ENCODE measurements around the gene FREY1. TPM values are rescaled to one million over a fixed set of nuclear protein-coding genes. Genes with fewer than 3 reads are reported as not detected.

The FREY1 gene
- total and polyA plus RNA-seq, 8 donors, result 0.21 to 0.89 (median 0.43) TPM; not detected in 2

- ATAC-seq (peak; percentile 70), DNase-seq (peak; percentile 41 to 91 (median 82))
- Histone ChIP-seq H3K9me3 (no peaks in the 10 kb centered on the region), H3K27ac (peak overlapping the region; percentile 53 to 72), H3K27me3 (peaks cover 17 to 50% of the 10 kb centered on the region in 2 donors), H3K4me1 (peaks cover 4 to 29% of the 10 kb centered on the region in 2 donors), H3K4me3 (peak overlapping the region; percentile 29 to 43), H3K36me3 (no peaks in the 10 kb centered on the region)
- intact Hi-C loops (cut with DNase I), result no loop called here
- TF ChIP-seq CTCF (IDR thresholded peaks at IDR 0.05), result no peak
Observed at GRCh38 chr11:45921561-45922424, 14.7 kb upstream of the FREY1 start.

DNA sequence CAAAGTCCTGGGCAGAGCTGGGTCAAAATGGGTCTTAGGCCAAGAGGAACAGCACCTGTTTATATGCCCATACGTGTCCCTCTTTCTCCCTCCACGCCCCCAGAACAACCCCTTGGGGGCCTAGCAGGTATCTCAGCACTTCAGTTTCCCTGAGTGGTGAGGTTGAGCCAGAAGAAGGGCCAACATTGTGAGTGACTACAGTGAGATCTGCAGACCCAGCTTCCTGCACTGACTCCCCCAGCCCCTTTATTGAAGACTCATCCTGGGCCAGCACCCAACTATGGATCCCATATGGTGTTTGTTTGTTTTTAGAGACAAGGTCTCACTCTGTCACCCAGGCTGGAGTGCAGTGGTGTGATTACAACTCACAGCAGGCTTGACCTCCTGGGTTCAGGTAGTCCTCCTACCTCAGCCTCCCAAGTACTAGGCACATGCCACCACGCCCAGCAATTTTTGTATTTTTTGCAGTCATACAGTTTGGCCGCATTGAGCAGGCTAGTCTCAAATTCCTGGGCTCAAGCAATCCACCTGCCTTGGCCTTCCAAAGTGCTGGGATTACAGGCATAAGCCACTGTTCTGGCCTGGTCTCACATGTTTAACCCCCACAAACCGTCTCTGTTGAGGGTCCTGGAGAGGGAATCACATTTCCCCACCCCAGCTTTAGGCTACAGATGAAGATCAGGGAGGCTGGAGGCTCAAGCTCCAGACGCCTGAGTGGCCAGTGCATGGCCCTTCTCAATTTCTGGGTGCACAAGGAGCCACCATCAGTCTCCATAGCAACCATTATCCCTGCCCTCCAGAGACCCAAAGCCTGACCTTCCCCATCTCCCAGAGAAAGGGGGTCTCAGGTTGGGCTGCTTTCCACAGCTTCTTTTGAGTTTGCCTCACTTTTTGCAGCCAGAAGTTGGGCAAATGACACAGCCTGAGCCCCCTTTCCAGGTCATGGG is 13.7 kb upstream of the FREY1 start:
- ATAC-seq (no peak), DNase-seq (peak in 2 of 4 donors; percentile 1 to 12)
- Histone ChIP-seq H3K36me3 (peaks cover 0 to 4% of the 10 kb centered on the region in 2 donors), H3K4me1 (peaks cover 9 to 39% of the 10 kb centered on the region in 2 donors), H3K27me3 (peaks cover 17 to 44% of the 10 kb centered on the region in 2 donors), H3K27ac (peak overlapping the region in 1 of 2 donors; percentile 53), H3K9me3 (no peaks in the 10 kb centered on the region), H3K4me3 (no peak overlapping the region)
- TF ChIP-seq CTCF (IDR thresholded peaks at IDR 0.05), result no peak
- intact Hi-C loops (cut with DNase I), result no loop called here

- no peak for ATAC-seq
- no peak for TF ChIP-seq CTCF (IDR thresholded peaks at IDR 0.05)
- no peak overlapping the region for H3K4me3 ChIP-seq
Observed at GRCh38 chr11:45919806-45920530, 12.9 kb upstream of the FREY1 start.

DNA sequence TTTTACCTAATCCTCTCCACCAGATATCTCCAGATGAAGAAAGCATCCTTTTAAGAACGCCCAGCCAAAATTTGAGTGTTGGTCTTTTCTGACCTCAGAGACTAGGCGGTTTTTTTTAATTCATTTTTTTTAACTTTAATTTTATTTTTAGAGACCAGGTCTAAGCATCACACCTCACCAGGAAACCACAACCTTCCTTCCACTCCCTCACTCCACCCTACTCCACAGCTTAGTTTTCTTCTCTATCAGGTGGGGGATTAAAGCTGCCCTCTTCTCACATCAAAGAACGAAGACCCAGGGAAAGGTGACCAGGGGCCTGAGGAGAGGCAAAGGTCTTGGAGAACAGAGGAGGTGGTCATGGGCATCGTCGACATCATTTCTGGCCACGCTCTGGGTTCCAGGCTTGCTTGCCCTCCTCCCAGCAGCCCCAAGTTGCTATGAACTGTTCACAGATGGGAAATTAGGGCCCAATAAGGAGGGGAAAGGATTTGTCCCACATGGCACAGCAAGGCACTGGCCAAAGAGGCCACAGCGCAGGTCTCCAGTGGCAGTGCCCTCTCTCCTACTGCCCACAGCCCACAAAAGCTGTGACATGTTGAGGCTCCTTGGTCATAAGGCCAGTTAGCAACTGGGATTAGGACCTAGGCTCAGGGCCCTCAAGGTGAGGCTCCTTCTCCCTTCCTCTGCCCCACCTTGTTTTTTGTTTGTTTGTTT is 12.0 kb upstream of the FREY1 start:
- no peak for TF ChIP-seq CTCF (IDR thresholded peaks at IDR 0.05)
- peak in 2 of 4 donors; percentile 28 for DNase-seq
- no peak for ATAC-seq
- peak overlapping the region; percentile 80 to 96 for H3K27ac ChIP-seq
- peaks cover 0 to 21% of the 10 kb centered on the region in 2 donors for H3K36me3 ChIP-seq
- H3K9me3 ChIP-seq, result no peaks in the 10 kb centered on the region
- intact Hi-C loops (cut with DNase I), result no loop called here
- peaks cover 17 to 31% of the 10 kb centered on the region in 2 donors for H3K27me3 ChIP-seq
- peaks cover 9 to 44% of the 10 kb centered on the region in 2 donors for H3K4me1 ChIP-seq
- peak overlapping the region; percentile 66 to 97 for H3K4me3 ChIP-seq

More at GRCh38 chr11:45919806-45920530, 12.9 kb upstream of the FREY1 start:
- Histone ChIP-seq H3K27ac (no peak overlapping the region), H3K27me3 (peaks cover 17 to 39% of the 10 kb centered on the region in 2 donors), H3K4me1 (peaks cover 9 to 44% of the 10 kb centered on the region in 2 donors), H3K36me3 (peaks cover 0 to 12% of the 10 kb centered on the region in 2 donors), H3K9me3 (no peaks in the 10 kb centered on the region)
- intact Hi-C loops (cut with DNase I), result no loop called here
- DNase-seq, result peak in 2 of 4 donors; percentile 22 to 48
